PC-9 (cell line): ENCODE measurements around the gene KLHL18. TPM values are rescaled to one million over a fixed set of nuclear protein-coding genes. Genes with fewer than 3 reads are reported as not detected.
"Not testable (repeated sequence)": the region's sequence is repeated elsewhere in the genome, so short reads cannot be mapped to it uniquely, and the experiment has no call there.

Source experiments
- BruUV-seq: library from RNA; stranded (reverse); fragments of 400-500 nt; replicated peaks from 2 replicates; lab custom pipeline; 2021; lab: Mats Ljungman, UMichigan
- CTCF ChIA-PET: fragments of 300-600 bp; sonication (Branson Sonifier 250); formaldehyde crosslinking; loops from one replicate; lab custom pipeline; 2022; ENCODE audit warnings: antibody characterized with exemption; lab: Charles Lee
- POLR2A ChIA-PET: fragments of 300-600 bp; sonication (Branson Sonifier 250); formaldehyde crosslinking; loops from one replicate; lab custom pipeline; 2022; ENCODE audit warnings: antibody characterized with exemption; ENCODE audit not compliant: unreplicated experiment; lab: Charles Lee
- DNase-seq, 2 experiments: peaks; one replicate each; pipeline versions ENCODE4 v3.0.0 to v3.0.0-alpha.2; 2015 to 2022; ENCODE audit warnings: mixed read lengths in 1 of 2
- H2AFZ ChIP-seq: fragments of 200-600 bp; sonication (generic); 2 replicates; pipeline ENCODE4 v1.8.1; 2017; ENCODE audit warnings: antibody characterized with exemption
- H3F3A ChIP-seq: fragments of 200-600 bp; sonication (generic); 2 replicates; pipeline ENCODE4 v1.8.1; 2017; ENCODE audit warnings: antibody characterized with exemption, mild to moderate bottlenecking, low read depth; ENCODE audit not compliant: insufficient read depth
- H3K27ac ChIP-seq: fragments of 200-600 bp; sonication (generic); 2 replicates; pipeline ENCODE4 v1.6.1; 2016; ENCODE audit warnings: mixed run types
- H3K27me3 ChIP-seq: fragments of 200-600 bp; sonication (generic); 2 replicates; pipeline ENCODE4 v1.6.1; 2016; ENCODE audit warnings: low read depth, mixed run types; ENCODE audit not compliant: insufficient read depth
- H3K36me3 ChIP-seq: fragments of 200-600 bp; sonication (generic); 2 replicates; pipeline ENCODE4 v1.6.1; 2016; ENCODE audit warnings: low read depth, mixed run types
- H3K4me1 ChIP-seq: fragments of 200-600 bp; sonication (generic); replicated peaks from 2 replicates; pipeline ENCODE4 v1.6.1; 2016; ENCODE audit warnings: mixed run types; ENCODE audit not compliant: insufficient read depth
- H3K4me2 ChIP-seq: fragments of 200-600 bp; sonication (generic); 2 replicates; pipeline ENCODE4 v1.6.1; 2017; ENCODE audit warnings: mixed run types
- H3K4me3 ChIP-seq: fragments of 200-600 bp; sonication (generic); 2 replicates; pipeline ENCODE4 v1.6.1; 2016; ENCODE audit warnings: mixed run types
- H3K79me2 ChIP-seq: fragments of 200-600 bp; sonication (generic); 2 replicates; pipeline ENCODE4 v1.6.1; 2017; ENCODE audit warnings: low read depth, mixed run types
- H3K9me2 ChIP-seq: fragments of 200-600 bp; sonication (generic); 2 replicates; pipeline ENCODE4 v1.8.1; 2017; ENCODE audit warnings: mild to moderate bottlenecking; ENCODE audit not compliant: insufficient read depth
- H3K9me3 ChIP-seq: fragments of 200-600 bp; sonication (generic); 2 replicates; pipeline ENCODE4 v1.8.1; 2016; ENCODE audit warnings: low read depth; ENCODE audit not compliant: insufficient read depth
- H4K20me1 ChIP-seq: fragments of 200-600 bp; sonication (generic); 2 replicates; pipeline ENCODE4 v1.8.1; 2017; ENCODE audit not compliant: insufficient read depth
- CTCF ChIP-seq: fragments of 200-600 bp; sonication (generic); conservative IDR thresholded peaks from 2 replicates; pipeline ENCODE4 v1.6.1; 2017; ENCODE audit warnings: mixed run types, antibody characterized with exemption, mild to moderate bottlenecking, moderate library complexity
- EZH2 ChIP-seq: fragments of 200-600 bp; sonication (generic); IDR thresholded peaks from 2 replicates; pipeline ENCODE4 v1.8.0; 2017; ENCODE audit warnings: antibody characterized with exemption, low read depth
- intact Hi-C: fragments of 100-400 bp; cut with micrococcal nuclease; formaldehyde crosslinking; loops from one replicate; pipeline ENCODE4 v1.10.0; 2022; ENCODE audit not compliant: unreplicated experiment
- total RNA-seq: library from RNA; stranded (reverse); gene quantifications from 2 replicates; pipeline ENCODE4 v1.2.3, GENCODE V29; 2021

KLHL18 gene
- total RNA-seq, 1 experiment from 2014 or later, result 16.0 TPM

- Histone ChIP-seq H4K20me1 (no peaks in the 10 kb centered on the region), H3K4me3 (no peak overlapping the region), H3K27me3 (no peaks in the 10 kb centered on the region), H3K9me3 (no peaks in the 10 kb centered on the region), H3K79me2 (no peaks in the 10 kb centered on the region), H3K36me3 (no peaks in the 10 kb centered on the region), H3K9me2 (no peaks in the 10 kb centered on the region), H3F3A (no peaks in the 10 kb centered on the region), H3K4me2 (no peak overlapping the region), H2AFZ (no peak overlapping the region), H3K4me1 (no peaks in the 10 kb centered on the region), H3K27ac (no peak overlapping the region)
- no peak for TF ChIP-seq EZH2
- TF ChIP-seq CTCF, result no peak
- POLR2A ChIA-PET, result interaction anchor here (0.6 kb wide), 1 partner anchor 133 kb away, joined by 3 read pairs; the partner anchor contains the start of gene PTPN23
- no peak for DNase-seq
- no TSS peak for BruUV-seq
- CTCF ChIA-PET, result no interaction called here
- intact Hi-C loops, result no loop called here
Measured at GRCh38 chr3:47247131-47248064, 35.3 kb upstream of the KLHL18 start.

- Histone ChIP-seq H3K4me2 (no peak overlapping the region), H3K4me1 (no peaks in the 10 kb centered on the region), H3K4me3 (no peak overlapping the region), H4K20me1 (no peaks in the 10 kb centered on the region), H3K36me3 (no peaks in the 10 kb centered on the region), H3K27me3 (no peaks in the 10 kb centered on the region), H3K79me2 (no peaks in the 10 kb centered on the region), H3F3A (no peaks in the 10 kb centered on the region), H3K9me2 (no peaks in the 10 kb centered on the region), H3K9me3 (no peaks in the 10 kb centered on the region), H3K27ac (no peak overlapping the region), H2AFZ (no peak overlapping the region)
- BruUV-seq, result no TSS peak
- ChIA-PET POLR2A (no interaction called here), CTCF (interaction anchor here (0.7 to 2.0 kb wide), 2 partner anchors 73 to 75 kb away, joined by 3 to 5 read pairs; no protein-coding TSS in a partner anchor)
- DNase-seq, result peak in 1 of 2 experiments; percentile 41
- TF ChIP-seq CTCF (peak; percentile 56), EZH2 (no peak)
- intact Hi-C loops, result loop anchor here (1.0 kb wide), 1 partner anchor 73 kb away; no protein-coding TSS in a partner anchor
Measured at GRCh38 chr3:47250309-47251060, 32.3 kb upstream of the KLHL18 start.

GRCh38 chr3:47251085-47251484 lies 31.7 kb upstream of the KLHL18 start:
- H3K4me1 ChIP-seq, H3K27ac ChIP-seq, BruUV-seq, DNase-seq, H2AFZ ChIP-seq, H3F3A ChIP-seq, intact Hi-C loops, H3K4me3 ChIP-seq, H3K36me3 ChIP-seq, H4K20me1 ChIP-seq, H3K4me2 ChIP-seq, H3K9me3 ChIP-seq, H3K9me2 ChIP-seq, POLR2A ChIA-PET, H3K79me2 ChIP-seq, H3K27me3 ChIP-seq: not testable (repeated sequence)
- CTCF ChIA-PET, result interaction anchor here (2.0 kb wide), 1 partner anchor 73 kb away, joined by 5 read pairs; no protein-coding TSS in a partner anchor
